Neural progenitor cell (in vitro differentiated cells): ENCODE data around the gene ERBB4. TPM values are rescaled to one million over a fixed set of nuclear protein-coding genes. Genes with fewer than 3 reads are reported as not detected.
A peak's percentile ranks its signal among the peaks of the same experiment; 100 is the strongest.

Source experiments
- DNase-seq: peaks from one replicate; pipeline ENCODE4 v3.0.0-alpha.2; 2016; ENCODE audit warnings: low spot score
- H2AFZ ChIP-seq: fragments of 200-600 bp; sonication (generic); replicated peaks from 2 replicates; pipeline ENCODE4 v1.6.1; 2016; ENCODE audit warnings: antibody characterized with exemption
- H3F3A ChIP-seq: fragments of 200-600 bp; sonication (generic); 2 replicates; pipeline ENCODE4 v1.6.1; 2016; ENCODE audit warnings: antibody characterized with exemption, low read depth
- H3K27ac ChIP-seq: fragments of 200-600 bp; sonication (generic); 2 replicates; pipeline ENCODE4 v1.5.1; 2016; ENCODE audit warnings: mild to moderate bottlenecking
- H3K27me3 ChIP-seq: fragments of 200-600 bp; sonication (generic); 2 replicates; pipeline ENCODE4 v1.6.1; 2016; ENCODE audit warnings: mild to moderate bottlenecking, moderate library complexity
- H3K36me3 ChIP-seq: fragments of 200-600 bp; sonication (generic); 2 replicates; pipeline ENCODE4 v1.5.1; 2016
- H3K4me1 ChIP-seq: fragments of 200-600 bp; sonication (generic); 2 replicates; pipeline ENCODE4 v1.6.1; 2016; ENCODE audit warnings: mixed run types
- H3K4me2 ChIP-seq: fragments of 200-600 bp; sonication (generic); 2 replicates; pipeline ENCODE4 v1.6.1; 2016
- H3K4me3 ChIP-seq: fragments of 200-600 bp; sonication (generic); 2 replicates; pipeline ENCODE4 v1.5.1; 2016
- H3K79me2 ChIP-seq: fragments of 200-600 bp; sonication (generic); 2 replicates; pipeline ENCODE4 v1.6.1; 2016; ENCODE audit warnings: low read depth
- H3K9ac ChIP-seq: fragments of 200-600 bp; sonication (generic); 2 replicates; pipeline ENCODE4 v1.6.1; 2016
- H3K9me3 ChIP-seq: fragments of 200-600 bp; sonication (generic); 2 replicates; pipeline ENCODE4 v1.5.1; 2016; ENCODE audit warnings: low read depth
- H4K20me1 ChIP-seq: fragments of 200-600 bp; sonication (generic); 2 replicates; pipeline ENCODE4 v1.6.1; 2016; ENCODE audit warnings: low read depth
- H3K27ac Mint-ChIP-seq: 3 replicates; pipeline ENCODE4 v1.8.0; 2021; ENCODE audit warnings: mixed read lengths
- H3K27me3 Mint-ChIP-seq: 2 replicates; pipeline ENCODE4 v1.8.0; 2022; ENCODE audit warnings: low read depth, mild to moderate bottlenecking, inconsistent platforms, moderate library complexity, mixed read lengths; ENCODE audit not compliant: insufficient read depth
- H3K36me3 Mint-ChIP-seq: 3 replicates; pipeline ENCODE4 v1.8.0; 2021; ENCODE audit warnings: mixed read lengths
- H3K4me1 Mint-ChIP-seq: 3 replicates; pipeline ENCODE4 v1.8.0; 2021; ENCODE audit warnings: mixed read lengths
- H3K4me3 Mint-ChIP-seq: 3 replicates; pipeline ENCODE4 v1.8.0; 2021; ENCODE audit warnings: mild to moderate bottlenecking, moderate library complexity, mixed read lengths
- H3K9me3 Mint-ChIP-seq: 3 replicates; pipeline ENCODE4 v1.8.0; 2020; ENCODE audit warnings: mixed read lengths
- EZH2 ChIP-seq: fragments of 200-600 bp; sonication (generic); IDR thresholded peaks from 2 replicates; pipeline ENCODE4 v1.6.1; 2017; ENCODE audit warnings: antibody characterized with exemption, mild to moderate bottlenecking, moderate library complexity
- EZH2phosphoT487 ChIP-seq: fragments of 200-600 bp; sonication (generic); IDR thresholded peaks from 2 replicates; pipeline ENCODE4 v1.6.1; 2017; ENCODE audit warnings: antibody characterized with exemption
- total RNA-seq: library from RNA; depleted of rRNA; stranded (reverse); fragments of >200 nt; gene quantifications from 2 replicates; pipeline ENCODE4 v1.2.3, GENCODE V29; 2015; ENCODE audit warnings: low replicate concordance
- TF ChIP-seq, protein P1 (sequence below): fragments of 200-600 bp; sonication (generic); IDR thresholded peaks from 2 replicates; pipeline ENCODE4 v1.5.1; 2017; ENCODE audit warnings: antibody characterized with exemption, mild to moderate bottlenecking

Gene ERBB4
- total RNA-seq, 1 donor from 2014 or later: 1.5 TPM

DNA sequence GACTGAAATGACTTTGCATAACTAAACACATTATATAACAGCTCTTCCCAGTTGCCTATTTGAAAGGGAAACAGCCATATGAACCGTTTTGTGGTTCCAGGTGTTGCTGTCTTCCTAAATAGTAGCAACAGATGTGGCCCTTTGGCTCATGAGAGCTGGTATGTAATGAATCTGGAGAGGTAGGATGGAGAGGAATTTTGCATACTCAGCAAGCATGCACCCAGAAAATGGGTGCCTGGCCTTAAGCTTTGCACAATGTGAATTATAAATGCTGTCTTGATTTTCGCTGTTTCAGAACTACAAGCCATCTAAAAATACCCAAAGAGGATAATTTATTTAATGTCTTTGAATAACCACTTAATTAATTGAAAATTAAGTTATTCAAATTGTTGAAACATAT is 15.6 kb upstream of the ERBB4 start:
- H3K4me1 ChIP-seq: no peaks in the 10 kb centered on the region
- no peak overlapping the region for H3K9ac ChIP-seq
- no peaks in the 10 kb centered on the region for H3K27me3 ChIP-seq
- Mint-ChIP-seq H3K4me1 (peaks cover 4% of the 10 kb centered on the region), H3K4me3 (no peak overlapping the region), H3K27ac (no peak overlapping the region), H3K36me3 (no peaks in the 10 kb centered on the region), H3K27me3 (no peaks in the 10 kb centered on the region), H3K9me3 (no peaks in the 10 kb centered on the region)
- no peaks in the 10 kb centered on the region for H3F3A ChIP-seq
- no peaks in the 10 kb centered on the region for H3K36me3 ChIP-seq
- no peak overlapping the region for H3K4me3 ChIP-seq
- no peaks in the 10 kb centered on the region for H4K20me1 ChIP-seq
- no peak overlapping the region for H2AFZ ChIP-seq
- TF ChIP-seq, protein P1, sequence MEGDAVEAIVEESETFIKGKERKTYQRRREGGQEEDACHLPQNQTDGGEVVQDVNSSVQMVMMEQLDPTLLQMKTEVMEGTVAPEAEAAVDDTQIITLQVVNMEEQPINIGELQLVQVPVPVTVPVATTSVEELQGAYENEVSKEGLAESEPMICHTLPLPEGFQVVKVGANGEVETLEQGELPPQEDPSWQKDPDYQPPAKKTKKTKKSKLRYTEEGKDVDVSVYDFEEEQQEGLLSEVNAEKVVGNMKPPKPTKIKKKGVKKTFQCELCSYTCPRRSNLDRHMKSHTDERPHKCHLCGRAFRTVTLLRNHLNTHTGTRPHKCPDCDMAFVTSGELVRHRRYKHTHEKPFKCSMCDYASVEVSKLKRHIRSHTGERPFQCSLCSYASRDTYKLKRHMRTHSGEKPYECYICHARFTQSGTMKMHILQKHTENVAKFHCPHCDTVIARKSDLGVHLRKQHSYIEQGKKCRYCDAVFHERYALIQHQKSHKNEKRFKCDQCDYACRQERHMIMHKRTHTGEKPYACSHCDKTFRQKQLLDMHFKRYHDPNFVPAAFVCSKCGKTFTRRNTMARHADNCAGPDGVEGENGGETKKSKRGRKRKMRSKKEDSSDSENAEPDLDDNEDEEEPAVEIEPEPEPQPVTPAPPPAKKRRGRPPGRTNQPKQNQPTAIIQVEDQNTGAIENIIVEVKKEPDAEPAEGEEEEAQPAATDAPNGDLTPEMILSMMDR: no peak
- TF ChIP-seq EZH2phosphoT487 (no peak), EZH2 (no peak)
- no peak overlapping the region for H3K27ac ChIP-seq
- no peak overlapping the region for H3K4me2 ChIP-seq
- no peak for DNase-seq
- no peaks in the 10 kb centered on the region for H3K79me2 ChIP-seq
- no peaks in the 10 kb centered on the region for H3K9me3 ChIP-seq

DNA sequence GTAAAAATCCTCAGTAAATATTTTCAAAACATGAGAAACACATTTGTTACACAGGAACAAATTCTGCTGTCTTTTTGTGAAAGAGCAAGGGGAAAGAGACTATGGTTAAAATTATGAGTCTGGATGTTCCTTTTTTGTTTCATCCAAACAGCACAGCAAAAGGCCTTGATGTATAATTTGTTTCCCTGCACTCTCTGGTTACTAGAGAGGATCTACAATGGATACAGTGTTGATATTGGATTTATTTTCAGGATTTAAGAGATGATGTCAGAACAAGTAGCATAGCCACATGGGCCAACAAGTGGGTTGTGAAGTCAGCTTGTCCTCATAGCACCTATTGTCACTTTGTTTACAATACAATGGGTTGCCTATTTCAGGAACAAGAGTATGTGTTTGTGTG is 11.3 kb upstream of the ERBB4 start:
- Histone ChIP-seq H3F3A (no peaks in the 10 kb centered on the region), H3K4me2 (no peak overlapping the region), H3K9me3 (no peaks in the 10 kb centered on the region), H3K27ac (no peak overlapping the region), H2AFZ (peak overlapping the region; percentile 13), H3K27me3 (no peaks in the 10 kb centered on the region), H3K79me2 (no peaks in the 10 kb centered on the region), H3K36me3 (no peaks in the 10 kb centered on the region), H3K4me3 (no peak overlapping the region), H3K9ac (no peak overlapping the region), H4K20me1 (no peaks in the 10 kb centered on the region), H3K4me1 (no peaks in the 10 kb centered on the region)
- Mint-ChIP-seq H3K27me3 (no peaks in the 10 kb centered on the region), H3K4me1 (peaks cover 21% of the 10 kb centered on the region), H3K4me3 (no peak overlapping the region), H3K36me3 (no peaks in the 10 kb centered on the region), H3K27ac (no peak overlapping the region), H3K9me3 (no peaks in the 10 kb centered on the region)
- no peak for DNase-seq
- TF ChIP-seq EZH2phosphoT487: no peak
- TF ChIP-seq, protein P1: no peak
- TF ChIP-seq EZH2: no peak

DNA sequence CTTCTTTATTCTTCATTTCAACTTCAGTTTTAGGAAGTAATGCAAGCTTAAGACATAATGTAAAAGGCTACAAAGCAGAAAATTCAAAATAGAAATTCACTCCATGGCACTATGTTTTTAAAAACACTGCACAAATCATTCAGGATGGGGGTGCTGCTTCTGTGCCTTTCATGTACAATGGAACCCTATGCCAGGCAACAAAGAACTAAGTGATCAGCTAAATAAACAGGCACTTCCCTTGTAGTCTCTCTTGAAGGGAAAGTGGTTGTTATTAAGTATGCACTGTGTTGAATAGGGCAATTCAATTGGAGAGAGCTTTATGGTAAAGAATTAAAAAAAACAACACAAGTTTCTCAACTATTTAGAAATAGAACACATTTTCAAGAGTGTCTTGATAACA is 10.9 kb upstream of the ERBB4 start:
- no peaks in the 10 kb centered on the region for H3K27me3 ChIP-seq
- no peak overlapping the region for H3K9ac ChIP-seq
- no peaks in the 10 kb centered on the region for H3K4me1 ChIP-seq
- no peak overlapping the region for H3K4me2 ChIP-seq
- Mint-ChIP-seq H3K9me3 (no peaks in the 10 kb centered on the region), H3K36me3 (no peaks in the 10 kb centered on the region), H3K4me3 (no peak overlapping the region), H3K27me3 (no peaks in the 10 kb centered on the region), H3K27ac (peak overlapping the region; percentile 78), H3K4me1 (peaks cover 21% of the 10 kb centered on the region)
- H2AFZ ChIP-seq: peak overlapping the region; percentile 13
- no peaks in the 10 kb centered on the region for H4K20me1 ChIP-seq
- H3K9me3 ChIP-seq: no peaks in the 10 kb centered on the region
- TF ChIP-seq EZH2phosphoT487 (no peak), EZH2 (no peak)
- TF ChIP-seq, protein P1: no peak
- no peaks in the 10 kb centered on the region for H3K36me3 ChIP-seq
- H3K4me3 ChIP-seq: no peak overlapping the region
- no peaks in the 10 kb centered on the region for H3F3A ChIP-seq
- no peak overlapping the region for H3K27ac ChIP-seq
- no peak for DNase-seq
- H3K79me2 ChIP-seq: no peaks in the 10 kb centered on the region
